ENCODE data around the gene TMC1. TPM values are rescaled to one million over a fixed set of nuclear protein-coding genes. Genes with fewer than 3 reads are reported as not detected.

TMC1 gene
- total and polyA plus RNA-seq, 2 of the 13 experiments (the other 11 are each of a cell fraction or from before 2014, with no cell fraction given) = 0.02 to 0.03 TPM

DNA sequence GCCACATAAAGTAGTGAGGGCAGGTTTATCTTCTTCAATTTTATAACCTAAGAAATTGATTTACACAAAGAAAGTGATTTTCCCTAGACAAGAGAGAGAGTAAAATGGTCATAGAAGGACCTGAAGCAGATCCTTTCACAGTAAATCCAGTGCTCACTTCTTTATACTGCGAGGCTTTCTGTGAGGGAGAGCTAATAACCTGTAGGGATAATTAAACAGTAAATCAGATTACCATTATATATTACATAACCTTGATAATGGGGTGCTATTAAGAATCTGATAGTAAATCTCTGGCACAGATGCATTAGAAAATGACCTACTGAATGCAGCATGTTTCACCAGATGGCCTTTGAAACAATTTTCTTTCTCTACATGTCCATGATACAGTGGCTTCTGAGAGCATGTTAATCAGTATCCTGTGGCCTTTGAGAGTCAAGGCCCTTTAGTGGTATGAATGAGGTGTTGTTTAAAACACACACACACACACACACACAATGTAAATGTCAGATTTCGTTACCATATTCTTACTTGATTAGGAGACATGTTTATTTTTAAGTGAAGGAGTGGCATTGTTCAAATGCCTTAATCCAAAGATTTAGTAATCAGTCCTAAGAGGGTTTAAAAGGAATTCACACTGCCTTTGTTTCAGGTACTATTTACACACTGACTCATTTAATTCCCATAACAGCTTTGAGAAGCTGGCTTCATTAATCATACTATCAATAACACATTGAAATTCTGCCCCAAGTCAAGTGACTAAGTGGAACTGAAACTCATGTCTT, 306.7 kb downstream of the TMC1 start (continued):
- no peak for TF ChIP-seq BATF2 (CRISPR knock-in tag; IDR thresholded peaks at IDR 0.05)
- TF ChIP-seq ZNF275 (CRISPR knock-in tag; IDR thresholded peaks at IDR 0.05; ENCODE audit: borderline replicate concordance) = no peak
- no peak for TF ChIP-seq RFX3 (CRISPR knock-in tag; IDR thresholded peaks at IDR 0.05)
- peak; percentile 61; the same call in 1 of the 2 replicates for TF ChIP-seq SOX13 (IDR thresholded peaks at IDR 0.05)
- peak in 1 of 2 experiments; percentile 93; a peak in 2 of 4 replicates for TF ChIP-seq SOX13 (CRISPR knock-in tag; conservative IDR thresholded peaks at IDR 0.05 in 1 of 2, IDR thresholded peaks at IDR 0.05 in 1 of 2)
- no peak for TF ChIP-seq ZNF431 (CRISPR knock-in tag; IDR thresholded peaks at IDR 0.05; ENCODE audit: borderline replicate concordance, low read depth)
- TF ChIP-seq SMAD9 (CRISPR knock-in tag; IDR thresholded peaks at IDR 0.05) = no peak
- no peak for TF ChIP-seq ZNF142 (CRISPR knock-in tag; IDR thresholded peaks at IDR 0.05)
- TF ChIP-seq ZSCAN25 (CRISPR knock-in tag; IDR thresholded peaks at IDR 0.05) = no peak
- peak; percentile 68; the same call in 1 of the 2 replicates for TF ChIP-seq MED1 (CRISPR knock-in tag; IDR thresholded peaks at IDR 0.05)
- no peak for TF ChIP-seq RELA (CRISPR knock-in tag; IDR thresholded peaks at IDR 0.05)
- TF ChIP-seq ZHX1 (CRISPR knock-in tag; IDR thresholded peaks at IDR 0.05; ENCODE audit: low read depth) = no peak
- TF ChIP-seq NFE2 (CRISPR knock-in tag; IDR thresholded peaks at IDR 0.05) = no peak
- TF ChIP-seq ZEB1 (IDR thresholded peaks at IDR 0.05; ENCODE audit: insufficient replicate concordance, low read depth) = no peak
- no peak for TF ChIP-seq MIER3 (CRISPR knock-in tag; IDR thresholded peaks at IDR 0.05; ENCODE audit: borderline replicate concordance)
- no peak for TF ChIP-seq KDM1A (CRISPR knock-in tag; IDR thresholded peaks at IDR 0.05)
- TF ChIP-seq ZNF576 (CRISPR knock-in tag; IDR thresholded peaks at IDR 0.05) = no peak

Measured in HepG2 (cell line).